Measurements from ENCODE around the gene SPINK7.

- TF ChIP-seq CTCF (IDR thresholded peaks at IDR 0.05) (no peak), EP300 (IDR thresholded peaks at IDR 0.05) (no peak), POLR2A (IDR thresholded peaks at IDR 0.05) (no peak)
These were observed 43.7 kb upstream of the SPINK7 start, which contains the start of gene SPINK13 for GRCh38 chr5:148268566-148268965.
